GM06990 (cell line): ENCODE measurements around the gene CYP2U1.
"Not testable (repeated sequence)": the region's sequence is repeated elsewhere in the genome, so short reads cannot be mapped to it uniquely, and the experiment has no call there.

Source experiments
- DNase-seq: peaks from one replicate; pipeline ENCODE4 v3.0.0-alpha.2; 2011; ENCODE audit not compliant: insufficient read length; ENCODE audit errors: extremely low read depth
- H3K27me3 ChIP-seq: replicated peaks from 2 replicates; pipeline ENCODE4 v1.6.0; 2011; ENCODE audit warnings: low read length; ENCODE audit not compliant: control insufficient read depth, insufficient read depth
- H3K36me3 ChIP-seq: 2 replicates; pipeline ENCODE4 v1.5.1; 2011; ENCODE audit warnings: low read length; ENCODE audit not compliant: control insufficient read depth, insufficient read depth
- H3K4me3 ChIP-seq: replicated peaks from 2 replicates; pipeline ENCODE4 v1.5.1; 2011; ENCODE audit warnings: low read depth, mild to moderate bottlenecking, control low read depth, low read length
- CTCF ChIP-seq: IDR thresholded peaks from 2 replicates; pipeline ENCODE4 v1.5.1; 2011; ENCODE audit warnings: low read length, control low read depth, mild to moderate bottlenecking, inconsistent platforms; ENCODE audit not compliant: insufficient read depth, poor library complexity, severe bottlenecking

Gene CYP2U1

GRCh38 chr4:107966903-107967302 is 35.6 kb downstream of the CYP2U1 start:
- DNase-seq, result no peak
- Histone ChIP-seq H3K36me3 (no peaks in the 10 kb centered on the region), H3K4me3 (no peak overlapping the region), H3K27me3 (no peaks in the 10 kb centered on the region)
- TF ChIP-seq CTCF, result no peak

- DNase-seq, H3K4me3 ChIP-seq, H3K36me3 ChIP-seq, H3K27me3 ChIP-seq: not testable (repeated sequence)
These were observed 36.2 kb downstream of the CYP2U1 start for GRCh38 chr4:107967519-107967918.

- H3K27me3 ChIP-seq, DNase-seq, H3K4me3 ChIP-seq, H3K36me3 ChIP-seq: not testable (repeated sequence)
These were observed 36.6 kb downstream of the CYP2U1 start for GRCh38 chr4:107967921-107968320.

- no peak for DNase-seq
- Histone ChIP-seq H3K4me3 (no peak overlapping the region), H3K27me3 (no peaks in the 10 kb centered on the region), H3K36me3 (no peaks in the 10 kb centered on the region)
- TF ChIP-seq CTCF, result no peak
These were observed 38.9 kb downstream of the CYP2U1 start for GRCh38 chr4:107970063-107970798.

- TF ChIP-seq CTCF, result no peak
- Histone ChIP-seq H3K27me3 (no peaks in the 10 kb centered on the region), H3K4me3 (no peak overlapping the region), H3K36me3 (no peaks in the 10 kb centered on the region)
- DNase-seq, result no peak
These were observed 41.3 kb downstream of the CYP2U1 start for GRCh38 chr4:107972605-107973004.

GRCh38 chr4:107974523-107974922 is 43.2 kb downstream of the CYP2U1 start:
- no peaks in the 10 kb centered on the region for H3K27me3 ChIP-seq
- no peaks in the 10 kb centered on the region for H3K36me3 ChIP-seq
- TF ChIP-seq CTCF, result no peak
- no peak overlapping the region for H3K4me3 ChIP-seq
- no peak for DNase-seq

- DNase-seq, result no peak
- Histone ChIP-seq H3K4me3 (no peak overlapping the region), H3K36me3 (no peaks in the 10 kb centered on the region), H3K27me3 (no peaks in the 10 kb centered on the region)
- no peak for TF ChIP-seq CTCF
These were observed 46.1 kb downstream of the CYP2U1 start for GRCh38 chr4:107977482-107977881.
